ENCODE data around the gene SRD5A2. TPM values are rescaled to one million over a fixed set of nuclear protein-coding genes. Genes with fewer than 3 reads are reported as not detected.

SRD5A2 gene, protein sequence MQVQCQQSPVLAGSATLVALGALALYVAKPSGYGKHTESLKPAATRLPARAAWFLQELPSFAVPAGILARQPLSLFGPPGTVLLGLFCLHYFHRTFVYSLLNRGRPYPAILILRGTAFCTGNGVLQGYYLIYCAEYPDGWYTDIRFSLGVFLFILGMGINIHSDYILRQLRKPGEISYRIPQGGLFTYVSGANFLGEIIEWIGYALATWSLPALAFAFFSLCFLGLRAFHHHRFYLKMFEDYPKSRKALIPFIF
- not detected for polyA plus RNA-seq (2012; ENCODE audit: low read depth, missing spikeins)

DNA sequence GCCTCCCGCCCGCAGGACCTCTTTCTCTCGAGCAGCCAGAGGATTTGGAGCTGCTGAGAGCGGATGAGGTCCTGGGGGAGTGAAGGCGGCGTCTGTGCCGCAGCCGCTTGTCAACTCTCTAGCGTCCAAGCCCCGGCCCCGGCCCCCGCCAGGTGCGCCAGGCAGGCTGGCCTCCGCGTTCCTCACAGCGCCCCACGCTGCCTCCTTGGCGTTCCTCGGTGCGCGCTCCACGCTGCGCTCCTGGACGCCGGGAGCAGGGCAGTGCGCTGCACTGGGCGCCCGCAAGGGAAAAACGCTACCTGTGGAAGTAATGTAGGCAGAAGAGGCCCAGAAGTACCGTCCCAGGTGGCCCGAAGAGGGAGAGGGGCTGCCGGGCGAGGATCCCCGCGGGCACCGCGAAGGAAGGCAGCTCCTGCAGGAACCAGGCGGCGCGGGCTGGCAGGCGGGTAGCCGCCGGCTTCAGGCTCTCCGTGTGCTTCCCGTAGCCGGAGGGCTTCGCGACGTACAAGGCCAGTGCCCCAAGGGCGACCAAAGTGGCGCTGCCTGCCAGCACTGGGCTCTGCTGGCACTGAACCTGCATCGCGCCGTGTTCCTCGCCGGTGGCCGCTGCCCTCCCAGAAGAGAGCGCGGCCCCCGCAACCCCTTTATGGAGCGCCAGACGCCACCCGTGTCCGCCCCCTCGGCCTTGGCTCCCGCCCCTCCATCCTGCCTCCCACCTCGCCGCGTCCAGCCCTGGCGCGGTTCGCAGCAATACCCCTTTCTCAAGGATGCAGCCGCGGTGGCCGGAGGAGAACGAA is at the start of gene SRD5A2:
Gene SRD5A2, minus strand, starts transcription at position 618 of the 797 bp plus-strand sequence. Its CDS starts 38 bp downstream, at position 580.
- DNase-seq (ENCODE audit: insufficient read length, low spot score): no peak
- TF ChIP-seq SPI1 (IDR thresholded peaks at IDR 0.05; ENCODE audit: low read depth, low read length): no peak
- TF ChIP-seq POU2F2 (IDR thresholded peaks at IDR 0.05; ENCODE audit: low read depth, low read length): no peak
- no peak for TF ChIP-seq PAX5 (IDR thresholded peaks at IDR 0.05; ENCODE audit: insufficient read depth, low read length, severe bottlenecking)
- FAIRE-seq: no peak

DNA sequence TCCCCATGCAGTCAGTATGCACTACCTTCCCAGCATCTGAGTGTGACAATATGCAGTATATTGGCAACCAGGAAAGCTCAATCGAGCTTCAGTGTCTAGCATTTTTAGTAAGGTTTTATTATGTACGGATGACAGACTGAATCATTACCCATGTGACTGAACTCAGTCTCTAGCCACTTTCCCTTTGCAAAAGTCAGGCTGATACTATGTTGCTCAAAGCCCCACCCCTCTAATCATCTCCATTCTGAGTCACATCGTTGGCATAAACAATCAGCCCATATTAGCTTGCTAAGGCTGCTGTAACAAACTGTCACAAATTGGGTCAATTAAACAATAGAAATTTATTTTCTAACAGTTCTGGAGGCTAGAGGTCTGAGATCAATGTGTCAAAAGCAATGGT is 25.8 kb upstream of the SRD5A2 start:
- DNase-seq (ENCODE audit: insufficient read length, low spot score): no peak
- no peak for FAIRE-seq
- TF ChIP-seq POU2F2 (IDR thresholded peaks at IDR 0.05; ENCODE audit: low read depth, low read length) (no peak), POLR2A (IDR thresholded peaks at IDR 0.05; ENCODE audit: low read depth, low read length) (no peak), TAF1 (IDR thresholded peaks at IDR 0.05; ENCODE audit: low read depth, low read length) (no peak), SPI1 (IDR thresholded peaks at IDR 0.05; ENCODE audit: low read depth, low read length) (no peak), PAX5 (IDR thresholded peaks at IDR 0.05; ENCODE audit: insufficient read depth, low read length, severe bottlenecking) (no peak), POLR2AphosphoS5 (IDR thresholded peaks at IDR 0.05; ENCODE audit: low read depth, low read length) (no peak)

DNA sequence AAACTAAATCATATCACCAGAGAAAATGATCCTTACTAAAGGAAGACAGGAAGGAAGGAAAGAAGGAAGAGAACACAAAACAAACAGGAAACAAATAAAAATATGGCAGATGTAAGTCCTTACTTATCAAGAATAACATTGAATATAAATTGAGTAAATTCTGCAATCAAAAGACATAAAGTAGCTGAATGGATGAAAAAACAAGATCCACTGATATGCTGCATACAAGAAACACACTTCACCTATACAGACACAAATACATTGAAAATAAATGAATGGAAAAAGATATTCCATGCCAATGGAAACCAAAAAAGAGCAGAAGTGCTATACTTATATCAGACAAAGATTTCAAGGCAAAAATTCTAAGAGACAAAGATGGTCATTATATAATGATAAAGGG is 18.0 kb upstream of the SRD5A2 start:
- no peak for FAIRE-seq

DNA sequence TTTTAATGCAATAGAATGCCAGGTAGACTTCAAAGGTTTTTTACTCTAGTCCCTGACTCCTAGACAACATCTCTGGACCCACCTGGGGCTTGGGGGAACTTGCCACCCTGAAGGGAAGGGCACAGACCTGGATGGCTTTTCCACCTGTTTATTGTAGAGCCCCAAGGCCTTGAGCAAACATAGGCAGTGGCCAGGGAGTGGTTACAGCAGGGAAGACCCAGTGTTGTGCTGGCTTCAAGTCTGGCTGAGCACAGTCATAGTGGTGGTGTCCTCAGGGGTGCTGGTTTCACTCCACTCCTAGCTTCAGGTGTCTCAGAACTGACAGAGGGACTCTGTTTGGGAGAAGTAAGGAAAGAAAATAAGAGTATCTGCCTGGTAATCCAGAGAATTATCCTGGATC is 5.5 kb upstream of the SRD5A2 start:
- DNase-seq (ENCODE audit: insufficient read length, low spot score): no peak
- TF ChIP-seq SPI1 (IDR thresholded peaks at IDR 0.05; ENCODE audit: low read depth, low read length): no peak
- TF ChIP-seq POLR2AphosphoS5 (IDR thresholded peaks at IDR 0.05; ENCODE audit: low read depth, low read length): no peak
- no peak for TF ChIP-seq POLR2A (IDR thresholded peaks at IDR 0.05; ENCODE audit: low read depth, low read length)
- TF ChIP-seq PAX5 (IDR thresholded peaks at IDR 0.05; ENCODE audit: insufficient read depth, low read length, severe bottlenecking): no peak
- no peak for TF ChIP-seq POU2F2 (IDR thresholded peaks at IDR 0.05; ENCODE audit: low read depth, low read length)
- TF ChIP-seq TAF1 (IDR thresholded peaks at IDR 0.05; ENCODE audit: low read depth, low read length): no peak
- FAIRE-seq: no peak

More for the DNA sequence above, 18.0 kb upstream of the SRD5A2 start:
- TF ChIP-seq PAX5 (IDR thresholded peaks at IDR 0.05; ENCODE audit: insufficient read depth, low read length, severe bottlenecking) (no peak), TAF1 (IDR thresholded peaks at IDR 0.05; ENCODE audit: low read depth, low read length) (no peak), SPI1 (IDR thresholded peaks at IDR 0.05; ENCODE audit: low read depth, low read length) (no peak), POLR2AphosphoS5 (IDR thresholded peaks at IDR 0.05; ENCODE audit: low read depth, low read length) (no peak), POLR2A (IDR thresholded peaks at IDR 0.05; ENCODE audit: low read depth, low read length) (no peak), POU2F2 (IDR thresholded peaks at IDR 0.05; ENCODE audit: low read depth, low read length) (no peak)
- DNase-seq (ENCODE audit: insufficient read length, low spot score): no peak

DNA sequence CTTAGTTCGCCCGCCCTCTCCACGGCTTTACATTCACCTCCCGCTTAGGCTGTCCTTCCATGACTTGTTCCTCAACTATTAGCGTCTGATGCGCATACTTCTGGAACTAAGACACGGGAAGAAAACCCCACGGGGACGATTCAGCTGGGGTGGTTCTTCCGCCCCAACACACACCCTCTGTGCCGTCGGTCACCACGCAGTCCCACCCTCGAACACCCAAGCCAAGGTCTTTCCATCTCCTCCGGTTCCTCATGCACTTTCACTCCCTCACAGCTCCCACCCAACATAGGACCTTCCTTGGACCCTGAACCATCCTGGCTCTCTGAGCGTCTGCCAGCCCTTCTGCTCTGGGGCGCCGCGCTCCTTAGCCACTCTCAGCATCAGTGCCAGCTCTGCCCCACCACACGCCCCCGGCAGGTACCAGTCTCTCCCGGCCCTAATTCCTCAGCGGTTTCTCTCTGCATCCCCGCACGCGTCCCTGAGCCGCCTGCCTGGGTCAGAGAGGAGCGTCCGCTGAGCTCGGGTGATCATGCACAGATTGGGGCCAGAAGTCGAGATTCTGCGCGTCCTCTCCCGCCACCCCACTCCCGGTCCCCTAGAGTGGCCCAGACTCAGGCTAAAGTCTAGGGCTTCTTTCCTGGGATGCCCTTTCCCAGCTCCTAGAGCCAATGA is 522 bp upstream of the SRD5A2 start:
- no peak for FAIRE-seq
- DNase-seq (ENCODE audit: insufficient read length, low spot score): no peak
- TF ChIP-seq PAX5 (IDR thresholded peaks at IDR 0.05; ENCODE audit: insufficient read depth, low read length, severe bottlenecking): no peak
- TF ChIP-seq POLR2A (IDR thresholded peaks at IDR 0.05; ENCODE audit: low read depth, low read length): no peak

DNA sequence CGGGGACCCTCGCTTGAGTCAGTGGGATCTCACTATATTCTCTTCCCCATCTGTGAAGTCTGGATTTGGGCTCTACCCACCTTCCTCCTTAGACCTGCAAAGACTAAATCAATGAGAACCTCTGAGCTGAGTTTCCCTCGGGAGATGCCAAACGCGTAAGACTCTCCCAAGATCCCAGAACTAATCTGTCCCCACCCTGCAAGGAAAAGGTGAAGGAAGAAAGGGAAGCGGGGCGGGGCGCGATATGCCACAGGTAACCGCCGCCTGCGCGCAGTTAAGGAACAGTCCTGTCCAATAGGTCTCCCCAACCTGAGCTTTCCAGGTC is 780 bp downstream of the SRD5A2 start:
- no peak for FAIRE-seq
- DNase-seq (ENCODE audit: insufficient read length, low spot score): no peak
- TF ChIP-seq PAX5 (IDR thresholded peaks at IDR 0.05; ENCODE audit: insufficient read depth, low read length, severe bottlenecking) (no peak), POU2F2 (IDR thresholded peaks at IDR 0.05; ENCODE audit: low read depth, low read length) (no peak), TAF1 (IDR thresholded peaks at IDR 0.05; ENCODE audit: low read depth, low read length) (no peak), POLR2A (IDR thresholded peaks at IDR 0.05; ENCODE audit: low read depth, low read length) (no peak), SPI1 (IDR thresholded peaks at IDR 0.05; ENCODE audit: low read depth, low read length) (no peak), POLR2AphosphoS5 (IDR thresholded peaks at IDR 0.05; ENCODE audit: low read depth, low read length) (no peak)

DNA sequence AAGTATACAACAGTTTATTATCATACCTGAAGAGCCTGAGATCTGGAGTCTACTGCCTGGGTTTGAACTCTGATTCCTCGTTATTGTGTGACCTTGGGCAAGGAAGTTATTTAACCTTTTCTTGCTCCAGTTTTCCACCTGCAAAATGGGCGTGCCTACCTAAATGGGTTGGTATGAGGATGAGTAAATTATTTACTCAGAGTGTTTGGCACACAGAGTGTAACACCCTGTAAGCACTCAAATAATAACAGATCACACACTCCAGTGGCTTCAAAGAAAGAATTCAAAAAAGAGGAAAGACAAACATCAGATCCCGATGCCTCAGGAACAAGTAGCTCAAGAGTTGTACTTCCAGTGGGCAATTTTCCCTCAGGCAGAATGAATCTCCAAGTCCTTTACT is 2.4 kb downstream of the SRD5A2 start:
- DNase-seq (ENCODE audit: insufficient read length, low spot score) (no peak), FAIRE-seq (no peak)
- TF ChIP-seq SPI1 (IDR thresholded peaks at IDR 0.05; ENCODE audit: low read depth, low read length) (no peak), POLR2AphosphoS5 (IDR thresholded peaks at IDR 0.05; ENCODE audit: low read depth, low read length) (no peak), POLR2A (IDR thresholded peaks at IDR 0.05; ENCODE audit: low read depth, low read length) (no peak), PAX5 (IDR thresholded peaks at IDR 0.05; ENCODE audit: insufficient read depth, low read length, severe bottlenecking) (no peak), TAF1 (IDR thresholded peaks at IDR 0.05; ENCODE audit: low read depth, low read length) (no peak), POU2F2 (IDR thresholded peaks at IDR 0.05; ENCODE audit: low read depth, low read length) (no peak)

DNA sequence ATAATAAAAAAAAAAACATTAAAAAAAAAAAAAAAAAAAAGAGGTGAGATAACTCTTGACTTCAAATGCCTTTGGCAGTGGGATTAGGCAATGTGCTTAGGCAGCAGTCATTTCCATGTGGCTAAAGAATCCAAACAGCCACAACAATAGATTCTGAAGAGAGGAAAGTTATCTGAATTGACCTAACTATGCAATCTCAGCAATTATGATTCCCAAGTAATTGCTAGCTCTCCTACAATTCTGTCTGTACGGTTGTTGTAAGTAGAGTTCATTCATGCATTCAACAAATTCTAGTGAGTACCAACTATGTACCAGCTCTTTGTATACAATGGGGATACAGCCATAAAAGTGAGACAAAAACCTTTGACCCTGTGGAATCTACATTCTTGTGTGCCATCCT is 3.6 kb downstream of the SRD5A2 start:
- no peak for TF ChIP-seq POLR2AphosphoS5 (IDR thresholded peaks at IDR 0.05; ENCODE audit: low read depth, low read length)
- TF ChIP-seq PAX5 (IDR thresholded peaks at IDR 0.05; ENCODE audit: insufficient read depth, low read length, severe bottlenecking): no peak
- TF ChIP-seq POU2F2 (IDR thresholded peaks at IDR 0.05; ENCODE audit: low read depth, low read length): no peak
- no peak for TF ChIP-seq POLR2A (IDR thresholded peaks at IDR 0.05; ENCODE audit: low read depth, low read length)
- TF ChIP-seq TAF1 (IDR thresholded peaks at IDR 0.05; ENCODE audit: low read depth, low read length): no peak
- no peak for TF ChIP-seq SPI1 (IDR thresholded peaks at IDR 0.05; ENCODE audit: low read depth, low read length)
- FAIRE-seq: no peak
- no peak for DNase-seq (ENCODE audit: insufficient read length, low spot score)

DNA sequence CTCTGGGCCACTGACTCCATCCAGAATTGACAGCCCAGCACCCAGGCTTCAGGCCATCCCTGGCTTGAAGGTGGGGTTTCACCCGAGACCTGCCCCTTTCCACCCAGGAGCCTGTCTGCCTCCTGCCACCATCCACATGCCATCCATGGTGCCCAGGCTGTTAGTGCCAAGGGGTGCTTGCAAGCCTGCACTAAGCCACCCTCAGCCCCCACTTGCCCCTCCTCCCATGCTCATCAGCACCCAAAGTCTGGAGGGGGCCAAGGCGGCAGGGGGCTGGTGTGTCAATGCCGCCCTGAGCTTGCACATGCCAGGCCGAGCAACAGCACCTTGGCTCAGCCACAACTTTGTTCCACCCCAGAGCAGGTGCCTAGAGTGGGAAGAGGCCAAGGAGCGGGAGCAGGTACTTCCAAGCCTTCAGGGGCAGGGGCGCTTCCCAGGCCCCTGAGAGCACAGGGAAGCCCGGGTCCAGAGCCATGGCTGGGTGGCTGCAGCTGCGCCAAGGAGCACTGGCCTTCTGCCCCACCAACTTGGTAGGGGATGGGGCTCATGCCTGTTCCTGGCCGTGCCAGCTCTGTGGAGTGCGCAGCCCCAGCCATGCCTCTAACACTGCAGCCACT is 12.0 kb downstream of the SRD5A2 start:
- FAIRE-seq (no peak), DNase-seq (ENCODE audit: insufficient read length, low spot score) (no peak)
- TF ChIP-seq TAF1 (IDR thresholded peaks at IDR 0.05; ENCODE audit: low read depth, low read length): no peak
- TF ChIP-seq POU2F2 (IDR thresholded peaks at IDR 0.05; ENCODE audit: low read depth, low read length): no peak
- no peak for TF ChIP-seq PAX5 (IDR thresholded peaks at IDR 0.05; ENCODE audit: insufficient read depth, low read length, severe bottlenecking)
- no peak for TF ChIP-seq POLR2A (IDR thresholded peaks at IDR 0.05; ENCODE audit: low read depth, low read length)
- no peak for TF ChIP-seq SPI1 (IDR thresholded peaks at IDR 0.05; ENCODE audit: low read depth, low read length)
- no peak for TF ChIP-seq POLR2AphosphoS5 (IDR thresholded peaks at IDR 0.05; ENCODE audit: low read depth, low read length)
